OCI-LY1 (cell line): ENCODE data around the gene RPL39L.

ENCODE experiments used
- H2AFZ ChIP-seq: fragments of 200-600 bp; sonication (generic), shearing (Covaris generic); 2 replicates; pipeline ENCODE4 v1.6.0; 2014; ENCODE audit warnings: antibody characterized with exemption, mild to moderate bottlenecking, low read length
- H3F3A ChIP-seq: fragments of 200-600 bp; sonication (generic), shearing (Covaris generic); 2 replicates; pipeline ENCODE4 v1.6.0; 2014; ENCODE audit warnings: mild to moderate bottlenecking, antibody characterized with exemption, low read length, moderate library complexity; ENCODE audit not compliant: insufficient read depth
- H3K27ac ChIP-seq: fragments of 200-600 bp; sonication (generic); 2 replicates; pipeline ENCODE4 v1.5.1; 2014; ENCODE audit warnings: low read length, mixed run types, mild to moderate bottlenecking, low read depth; ENCODE audit not compliant: poor library complexity, severe bottlenecking
- H3K27me3 ChIP-seq: fragments of 200-600 bp; sonication (generic); 2 replicates; pipeline ENCODE4 v1.6.0; 2014; ENCODE audit warnings: antibody characterized with exemption, mild to moderate bottlenecking, low read length, moderate library complexity; ENCODE audit not compliant: insufficient read depth
- H3K36me3 ChIP-seq: fragments of 200-600 bp; sonication (generic); 2 replicates; pipeline ENCODE4 v1.6.1; 2014; ENCODE audit warnings: mild to moderate bottlenecking, antibody characterized with exemption, low read length, moderate library complexity, mixed read lengths; ENCODE audit not compliant: insufficient read depth
- H3K4me1 ChIP-seq: fragments of 200-600 bp; sonication (generic); 2 replicates; pipeline ENCODE4 v1.5.1; 2014; ENCODE audit warnings: mild to moderate bottlenecking, low read length, moderate library complexity; ENCODE audit not compliant: insufficient read depth, severe bottlenecking
- H3K4me2 ChIP-seq: fragments of 200-600 bp; sonication (generic), shearing (Covaris generic); 2 replicates; pipeline ENCODE4 v1.6.1; 2014; ENCODE audit warnings: low read length
- H3K4me3 ChIP-seq: fragments of 200-600 bp; sonication (generic); 2 replicates; pipeline ENCODE4 v1.5.1; 2014; ENCODE audit warnings: low read length, low read depth, mild to moderate bottlenecking, mixed read lengths; ENCODE audit not compliant: poor library complexity, severe bottlenecking
- H3K79me2 ChIP-seq: fragments of 200-600 bp; shearing (Covaris generic); 2 replicates; pipeline ENCODE4 v1.6.1; 2016; ENCODE audit warnings: mixed run types, low read length, mixed read lengths; ENCODE audit not compliant: insufficient read depth
- H3K9ac ChIP-seq: fragments of 200-600 bp; sonication (generic), shearing (Covaris generic); 2 replicates; pipeline ENCODE4 v1.6.1; 2014; ENCODE audit warnings: mild to moderate bottlenecking, low read length, mixed read lengths
- H3K9me2 ChIP-seq: fragments of 200-600 bp; sonication (generic), shearing (Covaris generic); 2 replicates; pipeline ENCODE4 v1.6.1; 2014; ENCODE audit warnings: low read depth, mild to moderate bottlenecking, low read length, mixed read lengths
- H3K9me3 ChIP-seq: fragments of 200-600 bp; shearing (Covaris generic); 2 replicates; pipeline ENCODE4 v1.6.1; 2014; ENCODE audit warnings: low read length, mixed read lengths
- H4K20me1 ChIP-seq: fragments of 200-600 bp; sonication (generic), shearing (Covaris generic); 2 replicates; pipeline ENCODE4 v1.6.0; 2016; ENCODE audit warnings: mild to moderate bottlenecking, low read length; ENCODE audit not compliant: insufficient read depth
- EZH2 ChIP-seq: fragments of 200-600 bp; sonication (generic), shearing (Covaris generic); IDR thresholded peaks from 2 replicates; pipeline ENCODE4 v1.8.0; 2017; ENCODE audit warnings: borderline replicate concordance, mixed run types, mild to moderate bottlenecking, antibody characterized with exemption, low read length, moderate library complexity, mixed read lengths
- TF ChIP-seq, protein P1 (sequence below): fragments of 200-600 bp; sonication (generic), shearing (Covaris generic); IDR thresholded peaks from 2 replicates; pipeline ENCODE4 v1.5.1; 2017; ENCODE audit warnings: mild to moderate bottlenecking, antibody characterized with exemption, low read length, moderate library complexity, mixed read lengths

The RPL39L gene

DNA sequence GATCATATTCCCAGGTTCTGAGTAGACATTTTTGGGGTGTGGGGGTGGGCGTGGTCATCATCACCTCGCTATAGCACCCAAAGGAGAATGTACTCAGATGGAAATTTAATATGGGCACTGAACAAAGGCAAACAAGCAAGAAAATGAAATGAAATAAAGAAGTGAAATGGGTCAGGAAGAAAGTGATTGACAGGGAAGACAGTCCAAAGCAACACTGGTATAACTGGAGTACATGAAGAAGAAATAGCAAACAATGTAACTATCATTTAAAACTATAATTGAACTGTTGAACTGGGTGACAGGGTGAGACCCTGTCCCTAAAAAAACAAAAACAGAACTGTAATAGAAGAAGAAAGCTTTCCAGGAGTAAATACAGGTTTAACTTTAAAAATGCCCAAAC lies 24.8 kb downstream of the RPL39L start:
- no peaks in the 10 kb centered on the region for H3K9me3 ChIP-seq
- H3K4me2 ChIP-seq = no peak overlapping the region
- no peak overlapping the region for H3K9ac ChIP-seq
- no peak overlapping the region for H3K27ac ChIP-seq
- H4K20me1 ChIP-seq = no peaks in the 10 kb centered on the region
- H3K27me3 ChIP-seq = no peaks in the 10 kb centered on the region
- H3K4me1 ChIP-seq = no peaks in the 10 kb centered on the region
- no peaks in the 10 kb centered on the region for H3K9me2 ChIP-seq
- no peak overlapping the region for H3K4me3 ChIP-seq
- no peak overlapping the region for H2AFZ ChIP-seq
- no peaks in the 10 kb centered on the region for H3K79me2 ChIP-seq
- H3K36me3 ChIP-seq = peaks cover 2% of the 10 kb centered on the region; the same call in 1 of the 2 replicates
- no peak for TF ChIP-seq EZH2
- TF ChIP-seq, protein P1, sequence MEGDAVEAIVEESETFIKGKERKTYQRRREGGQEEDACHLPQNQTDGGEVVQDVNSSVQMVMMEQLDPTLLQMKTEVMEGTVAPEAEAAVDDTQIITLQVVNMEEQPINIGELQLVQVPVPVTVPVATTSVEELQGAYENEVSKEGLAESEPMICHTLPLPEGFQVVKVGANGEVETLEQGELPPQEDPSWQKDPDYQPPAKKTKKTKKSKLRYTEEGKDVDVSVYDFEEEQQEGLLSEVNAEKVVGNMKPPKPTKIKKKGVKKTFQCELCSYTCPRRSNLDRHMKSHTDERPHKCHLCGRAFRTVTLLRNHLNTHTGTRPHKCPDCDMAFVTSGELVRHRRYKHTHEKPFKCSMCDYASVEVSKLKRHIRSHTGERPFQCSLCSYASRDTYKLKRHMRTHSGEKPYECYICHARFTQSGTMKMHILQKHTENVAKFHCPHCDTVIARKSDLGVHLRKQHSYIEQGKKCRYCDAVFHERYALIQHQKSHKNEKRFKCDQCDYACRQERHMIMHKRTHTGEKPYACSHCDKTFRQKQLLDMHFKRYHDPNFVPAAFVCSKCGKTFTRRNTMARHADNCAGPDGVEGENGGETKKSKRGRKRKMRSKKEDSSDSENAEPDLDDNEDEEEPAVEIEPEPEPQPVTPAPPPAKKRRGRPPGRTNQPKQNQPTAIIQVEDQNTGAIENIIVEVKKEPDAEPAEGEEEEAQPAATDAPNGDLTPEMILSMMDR = no peak
- H3F3A ChIP-seq = no peaks in the 10 kb centered on the region

DNA sequence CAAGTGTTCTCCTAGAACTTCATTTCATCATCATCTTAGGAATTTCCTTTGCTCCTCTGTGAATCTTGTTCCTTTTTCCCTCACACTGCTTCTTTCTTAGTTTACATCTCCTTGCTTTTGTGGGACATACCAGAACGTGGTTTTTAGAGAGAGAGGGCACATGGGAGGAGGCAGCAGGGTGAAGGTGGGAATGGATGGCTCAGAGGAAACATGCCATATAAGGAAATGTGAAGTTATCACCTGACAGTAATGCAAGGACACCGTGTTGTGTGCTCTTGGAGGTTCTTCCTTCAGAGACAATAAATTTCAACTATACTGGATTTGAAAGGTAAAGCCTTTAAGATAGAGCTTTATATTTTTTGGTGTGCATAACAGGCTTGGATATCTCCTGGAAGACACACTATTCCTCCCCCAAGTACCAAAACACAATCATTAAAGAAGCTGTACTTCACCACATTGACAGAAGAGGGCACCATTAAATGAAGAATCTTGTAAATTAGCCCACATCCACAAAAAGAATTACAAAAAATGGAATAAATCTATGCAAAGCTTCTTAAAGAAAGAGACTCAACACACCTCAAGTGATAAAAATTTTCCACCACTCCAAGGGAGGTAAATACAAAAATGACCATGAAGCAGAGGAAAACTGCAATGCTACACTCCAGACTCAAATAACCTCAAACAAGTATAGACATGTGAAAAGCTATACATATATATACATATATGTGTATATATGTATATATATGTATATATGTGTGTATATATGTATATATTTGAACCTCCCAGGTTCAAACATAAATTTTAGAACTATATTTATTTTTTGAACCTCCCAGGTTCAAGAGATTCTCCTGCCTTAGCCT lies 26.1 kb downstream of the RPL39L start:
- Histone ChIP-seq H3K27me3 (no peaks in the 10 kb centered on the region), H3K36me3 (no peaks in the 10 kb centered on the region), H4K20me1 (no peaks in the 10 kb centered on the region), H3K27ac (no peak overlapping the region), H2AFZ (no peak overlapping the region), H3K9ac (no peak overlapping the region), H3K9me2 (no peaks in the 10 kb centered on the region), H3K4me1 (no peaks in the 10 kb centered on the region), H3F3A (no peaks in the 10 kb centered on the region), H3K4me3 (no peak overlapping the region), H3K79me2 (no peaks in the 10 kb centered on the region), H3K4me2 (no peak overlapping the region), H3K9me3 (no peaks in the 10 kb centered on the region)
- TF ChIP-seq EZH2 = no peak
- TF ChIP-seq, protein P1 = peak; percentile 91

DNA sequence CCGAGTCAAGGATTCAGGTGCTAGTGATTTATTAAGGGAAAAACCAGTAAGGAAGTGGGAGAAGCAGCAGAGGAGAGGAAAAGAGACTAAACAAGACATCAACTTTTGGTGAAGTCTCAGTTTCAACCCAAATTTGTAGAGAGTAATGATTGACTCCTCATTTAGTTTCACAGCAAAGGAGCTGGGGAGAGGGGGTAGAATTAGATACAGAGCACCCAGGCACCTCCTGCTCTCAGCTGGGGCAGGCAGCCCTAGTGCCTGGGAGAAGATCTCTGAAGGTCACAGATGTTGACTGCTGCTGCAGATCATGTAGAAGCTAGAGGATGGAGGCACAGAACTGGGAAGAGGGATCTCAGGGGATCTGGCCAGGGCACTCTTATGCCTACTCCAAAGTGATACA lies 29.1 kb downstream of the RPL39L start:
- no peaks in the 10 kb centered on the region for H3K9me3 ChIP-seq
- H3K9me2 ChIP-seq = no peaks in the 10 kb centered on the region
- H3K4me2 ChIP-seq = no peak overlapping the region
- H3F3A ChIP-seq = no peaks in the 10 kb centered on the region
- H3K27ac ChIP-seq = no peak overlapping the region
- no peak overlapping the region for H3K9ac ChIP-seq
- no peak overlapping the region for H2AFZ ChIP-seq
- H3K36me3 ChIP-seq = no peaks in the 10 kb centered on the region
- TF ChIP-seq EZH2 = no peak
- TF ChIP-seq, protein P1 = no peak
- H3K27me3 ChIP-seq = no peaks in the 10 kb centered on the region
- H4K20me1 ChIP-seq = no peaks in the 10 kb centered on the region
- no peak overlapping the region for H3K4me3 ChIP-seq
- H3K4me1 ChIP-seq = peaks cover 5% of the 10 kb centered on the region
- no peaks in the 10 kb centered on the region for H3K79me2 ChIP-seq
